A204.1 (cell line): ENCODE measurements around the gene MPV17L2.

Experiments used
- FAIRE-seq: peaks from 2 replicates; lab custom pipeline; 2012; peaks lifted over from hg19 to GRCh38; lab: Jason Lieb, UNC

MPV17L2 gene

DNA sequence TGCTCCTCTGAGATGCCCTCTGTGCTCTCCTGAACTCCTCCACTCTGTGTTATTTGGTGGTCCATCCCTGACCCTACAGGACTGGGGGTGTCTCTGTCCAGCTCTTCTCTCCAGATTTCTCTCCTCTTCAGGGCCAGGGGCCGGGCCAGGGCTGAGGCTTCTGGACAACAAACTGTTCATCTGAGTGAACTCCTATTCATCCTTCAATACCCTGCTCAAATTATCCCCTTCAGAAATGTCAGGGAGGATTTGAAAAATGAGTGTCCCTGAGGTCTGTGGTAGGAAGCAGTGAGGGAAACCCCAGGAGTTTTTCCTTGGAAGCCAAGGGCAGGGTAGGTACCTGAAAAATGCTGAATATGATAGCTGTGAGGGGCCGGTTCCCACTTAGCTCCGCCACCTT, 25.6 kb downstream of the MPV17L2 start:
- FAIRE-seq, result no peak

DNA sequence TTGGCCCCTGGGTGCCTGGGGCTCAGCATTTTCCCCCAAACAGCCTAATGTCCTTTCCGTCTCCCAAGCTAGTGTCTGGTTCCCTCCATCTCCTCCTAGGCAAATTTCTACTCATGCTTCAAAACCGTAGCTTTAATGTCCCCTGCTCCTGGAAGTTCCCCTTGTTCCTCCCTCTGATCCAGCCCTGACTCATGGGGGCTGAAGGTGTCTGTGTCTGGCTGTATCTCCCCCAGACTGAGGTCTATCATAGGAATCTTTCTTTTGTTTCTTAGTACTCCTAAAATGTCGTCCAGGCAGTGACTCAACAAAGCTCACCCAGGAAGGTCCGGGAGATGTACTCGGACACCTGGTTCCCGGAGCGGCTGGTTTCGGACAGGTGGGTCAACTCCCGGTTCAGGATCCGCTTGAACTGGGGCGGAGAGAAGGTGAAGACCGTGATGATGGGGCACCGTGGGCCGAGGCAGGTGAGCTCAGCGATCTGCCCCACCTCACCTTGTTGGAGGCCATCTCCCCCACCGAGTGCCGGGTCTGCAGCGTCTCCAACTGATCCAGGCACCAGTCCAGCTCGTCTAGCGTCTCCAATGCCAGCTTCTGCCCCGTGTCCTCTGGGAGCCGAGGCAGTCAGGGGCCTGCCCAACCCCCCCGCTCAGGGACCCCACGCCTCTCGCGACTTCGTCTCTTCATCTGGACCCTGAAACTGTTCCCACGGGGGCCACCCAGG, 27.1 kb downstream of the MPV17L2 start:
- FAIRE-seq, result no peak

DNA sequence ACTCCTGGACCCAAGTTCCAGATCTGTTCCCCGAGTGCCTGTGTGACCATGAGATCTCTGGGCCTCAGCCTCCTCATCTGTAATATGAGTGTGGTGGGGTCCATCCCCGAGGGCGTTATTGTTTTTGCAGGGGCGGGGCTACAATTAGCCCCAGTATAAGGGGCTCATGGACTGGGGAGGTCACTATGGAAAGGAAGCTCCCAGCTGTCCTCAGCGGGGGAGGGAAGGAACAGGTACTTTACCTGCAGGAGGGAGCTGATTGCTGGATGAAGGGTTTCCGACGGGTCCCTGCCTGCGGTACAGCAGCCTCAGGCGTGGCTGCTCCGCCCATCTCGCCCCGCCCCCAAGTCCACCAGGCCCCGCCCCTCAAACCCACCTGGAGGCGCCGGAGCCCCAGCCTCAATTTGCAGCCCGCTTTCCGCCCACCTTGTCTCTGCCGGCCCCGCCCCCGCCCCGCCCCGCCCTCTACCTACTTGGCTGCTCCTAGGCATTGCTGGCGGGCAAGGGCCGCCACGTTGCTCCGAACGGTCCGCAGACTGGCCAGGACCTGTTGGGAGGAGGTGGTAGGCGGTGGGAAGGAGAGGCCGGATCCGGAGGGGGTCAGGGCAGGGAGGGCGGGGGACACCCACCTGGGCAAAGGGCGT, 27.7 kb downstream of the MPV17L2 start:
- no peak for FAIRE-seq

DNA sequence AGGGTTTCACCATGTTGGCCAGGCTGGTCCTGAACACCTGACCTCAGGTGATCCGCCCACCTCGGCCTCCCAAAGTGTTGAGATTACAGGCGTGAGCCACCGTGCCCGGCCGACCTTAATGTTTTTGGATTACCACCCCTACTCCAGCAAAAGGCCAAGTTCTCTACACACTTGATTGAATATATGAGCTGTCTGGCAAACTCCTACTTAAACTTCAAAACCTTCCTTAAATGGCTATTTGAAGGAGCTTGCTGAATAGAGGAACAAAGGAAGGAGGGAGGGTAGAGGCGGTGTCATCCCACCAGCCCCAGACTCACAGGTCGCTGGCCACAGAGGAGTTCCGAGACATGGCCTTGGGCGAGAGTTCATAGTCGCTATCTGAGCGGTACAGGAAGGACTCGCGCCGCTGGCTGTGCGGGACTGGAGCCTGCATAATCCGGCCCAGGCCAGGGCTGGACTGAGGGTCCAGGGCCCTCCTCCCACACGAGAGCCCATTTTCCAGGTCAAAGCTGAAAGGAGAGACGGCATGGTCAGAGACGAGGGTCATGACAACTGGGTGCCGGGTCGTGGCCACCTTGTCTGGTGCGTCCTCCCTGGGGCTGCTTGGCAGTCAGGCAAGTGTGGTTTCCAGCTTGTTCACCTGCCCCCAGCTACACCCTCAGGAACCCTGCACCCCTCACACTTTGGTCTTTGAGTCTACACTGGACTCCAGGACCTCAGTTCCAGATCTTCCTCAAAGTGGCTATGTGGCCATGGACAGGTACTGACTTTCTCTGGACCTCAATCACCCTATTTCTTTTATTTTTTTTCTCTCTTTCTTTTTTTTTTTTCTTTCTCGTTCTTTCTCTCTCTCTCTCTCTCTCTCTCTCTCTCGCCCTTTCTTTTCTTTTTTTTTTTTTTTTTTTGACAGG, 29.1 kb downstream of the MPV17L2 start:
- FAIRE-seq, result no peak

DNA sequence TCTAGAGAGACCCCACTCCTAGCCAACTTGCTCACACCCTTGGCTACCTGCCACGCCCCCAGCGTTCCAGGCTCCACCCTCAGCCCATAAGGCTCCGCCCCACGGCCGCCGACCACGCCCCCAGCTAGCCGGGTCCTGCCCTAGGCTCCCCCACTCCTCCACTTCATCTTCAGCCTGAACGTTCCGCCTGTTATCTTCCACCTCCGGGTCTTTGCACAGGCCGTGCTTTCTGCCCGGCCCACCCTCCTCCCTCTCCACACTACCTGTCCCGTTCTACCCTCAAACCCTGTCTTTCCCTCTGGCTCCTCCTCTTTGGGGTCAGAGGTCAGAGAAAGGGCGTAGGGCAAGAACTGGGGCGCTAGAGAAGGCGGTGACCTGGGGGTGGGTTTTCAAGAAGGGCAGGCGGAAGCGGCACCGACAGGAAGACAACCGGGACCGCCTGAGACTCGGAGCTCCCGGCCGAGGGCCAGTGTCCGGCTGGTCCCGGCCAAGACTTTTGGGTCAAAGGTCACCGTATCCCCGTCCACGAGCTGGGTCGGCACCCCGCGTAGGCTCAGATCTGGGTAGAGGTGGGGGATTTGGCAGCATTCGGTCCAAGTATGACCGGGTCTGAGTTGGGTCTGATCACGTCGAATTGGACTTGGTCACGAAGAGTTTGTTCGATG, 31.0 kb downstream of the MPV17L2 start:
- FAIRE-seq, result no peak

DNA sequence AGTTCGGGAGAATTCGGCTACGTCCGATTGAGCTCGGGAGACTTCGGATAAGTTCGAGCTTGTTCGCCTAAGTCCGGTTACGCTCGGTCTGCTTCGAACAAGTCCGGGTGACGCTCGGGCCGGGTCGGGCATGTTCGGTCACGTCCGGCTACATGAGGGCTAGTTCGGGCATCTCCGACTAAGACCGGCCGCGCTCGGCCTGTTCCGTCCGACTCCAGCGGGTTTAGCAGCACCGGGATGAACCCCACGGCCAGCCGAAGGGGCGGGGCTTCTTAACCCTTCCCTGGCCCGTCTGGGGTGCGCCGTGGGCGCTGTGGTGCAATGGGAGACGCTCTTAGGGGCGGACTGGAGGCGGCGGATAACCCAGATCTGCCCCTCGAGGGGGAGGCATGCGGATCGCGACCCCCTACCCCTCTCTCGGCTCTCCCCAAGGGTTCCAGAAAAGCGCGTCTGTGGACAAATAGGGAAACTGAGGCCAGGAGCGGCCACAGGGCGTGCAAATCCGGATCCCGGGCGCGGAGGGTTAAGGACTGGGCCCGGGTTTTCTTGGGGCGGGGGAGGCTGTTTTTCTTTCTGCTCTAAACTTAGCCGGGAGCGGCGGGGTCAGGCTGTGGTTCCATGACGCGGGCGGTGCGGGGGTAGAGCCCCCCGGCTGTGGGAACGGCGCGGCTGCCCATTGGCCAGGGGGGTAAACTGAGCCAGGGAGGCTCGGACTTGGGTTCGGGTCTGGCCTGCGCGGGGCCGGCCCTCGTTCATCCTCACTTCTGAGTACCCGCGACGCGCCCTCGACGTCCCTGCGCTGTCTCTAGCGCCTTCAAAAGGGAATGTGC, 31.7 kb downstream of the MPV17L2 start:
- FAIRE-seq, result peak; percentile 99

DNA sequence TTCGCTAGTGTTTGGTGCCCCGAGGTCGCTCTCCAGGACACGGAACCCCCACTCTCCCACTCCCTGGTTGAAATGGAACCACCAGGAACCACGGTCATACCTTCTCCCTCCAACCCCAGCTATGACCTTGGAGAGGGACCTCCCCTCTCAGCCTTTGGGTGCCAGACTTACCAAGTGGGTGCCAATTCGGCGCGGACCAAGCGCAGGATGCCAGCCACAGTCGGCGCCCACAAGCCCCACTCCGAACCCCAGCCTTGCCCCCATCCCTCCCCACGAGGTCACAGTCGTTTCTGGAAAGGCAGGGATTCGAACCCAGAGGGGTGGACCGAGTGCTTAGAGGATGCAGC, 32.3 kb downstream of the MPV17L2 start:
- no peak for FAIRE-seq

DNA sequence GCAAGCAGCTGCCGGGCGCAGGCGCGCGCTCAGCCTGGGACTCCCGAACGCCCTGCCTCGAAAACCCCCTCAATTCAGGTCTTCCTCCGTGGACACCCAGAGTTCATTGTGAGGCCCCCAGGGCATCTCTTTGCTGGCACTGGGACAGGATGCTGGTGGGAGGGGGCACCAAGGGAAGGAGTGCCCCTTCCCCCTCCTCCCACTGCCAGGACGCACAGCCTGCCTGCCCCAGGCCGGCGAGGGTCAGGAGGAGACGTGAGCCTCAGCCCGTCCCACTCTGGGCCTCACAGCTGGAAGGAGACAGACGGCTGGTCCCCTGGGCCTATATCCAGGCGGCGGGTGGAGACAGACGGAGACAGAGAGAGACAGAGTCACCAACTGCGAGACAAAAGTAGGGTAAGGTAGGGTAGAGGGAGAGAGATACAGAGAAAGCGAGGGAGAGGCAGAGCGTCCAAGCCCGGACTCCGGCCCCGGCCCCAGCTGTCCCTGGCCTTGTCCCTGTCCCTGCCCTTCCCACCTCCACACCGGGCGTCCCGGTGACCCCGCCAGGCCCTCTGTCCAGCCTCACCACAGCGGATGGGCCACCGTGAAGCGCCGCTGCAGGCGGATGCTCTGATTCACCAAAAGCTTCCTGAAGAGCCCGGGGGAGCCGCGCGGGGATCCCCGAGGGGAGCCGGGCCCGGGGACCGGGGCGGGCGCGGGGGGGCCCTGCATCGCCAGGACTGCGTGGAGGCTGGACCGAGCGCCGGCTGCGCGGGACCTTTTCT, 32.9 kb downstream of the MPV17L2 start, which contains the start of gene PDE4C:
Gene PDE4C, minus strand, starts transcription at position 737 of the 767 bp plus-strand sequence. Its CDS starts 23 bp downstream, at position 714.
- no peak for FAIRE-seq

DNA sequence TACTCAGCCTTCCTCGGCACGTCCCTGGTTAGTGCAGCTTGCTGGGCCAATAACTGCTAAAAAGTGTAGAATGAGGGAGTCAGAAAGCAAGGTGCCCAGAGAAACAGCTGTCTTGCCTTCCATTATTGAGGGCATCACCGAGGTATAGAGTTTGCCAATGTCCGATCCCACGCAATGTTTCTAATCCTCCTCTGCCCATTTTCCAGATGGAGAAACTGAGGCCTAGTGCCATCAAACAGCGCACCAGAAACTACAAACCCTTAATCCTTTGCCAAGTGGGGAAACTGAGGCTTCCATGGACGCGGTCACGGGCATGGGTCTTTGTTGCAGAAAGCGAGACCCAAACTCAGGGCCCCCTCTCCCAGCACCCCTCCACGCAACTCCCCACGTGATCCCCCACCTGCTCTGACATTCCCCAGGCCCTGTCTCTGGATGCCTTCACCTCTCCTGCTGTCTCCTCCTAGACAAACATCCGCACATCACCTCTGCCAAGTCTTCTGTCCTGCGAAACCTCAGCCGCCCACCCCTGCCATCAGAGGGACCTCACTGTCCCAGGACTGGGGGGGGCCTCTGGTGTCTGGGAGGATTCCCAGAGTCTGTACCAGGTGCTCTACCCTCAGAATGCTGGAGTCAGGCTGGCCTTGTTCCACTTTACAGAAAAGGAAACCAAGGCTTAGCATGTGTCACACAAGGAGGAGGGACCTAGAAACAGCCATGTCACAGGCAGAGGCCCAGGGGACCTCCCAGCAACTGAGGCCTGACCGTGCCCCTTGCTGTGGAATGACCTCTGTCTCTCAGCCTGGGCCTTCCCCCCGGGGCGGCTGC, 34.1 kb downstream of the MPV17L2 start:
- FAIRE-seq, result no peak

DNA sequence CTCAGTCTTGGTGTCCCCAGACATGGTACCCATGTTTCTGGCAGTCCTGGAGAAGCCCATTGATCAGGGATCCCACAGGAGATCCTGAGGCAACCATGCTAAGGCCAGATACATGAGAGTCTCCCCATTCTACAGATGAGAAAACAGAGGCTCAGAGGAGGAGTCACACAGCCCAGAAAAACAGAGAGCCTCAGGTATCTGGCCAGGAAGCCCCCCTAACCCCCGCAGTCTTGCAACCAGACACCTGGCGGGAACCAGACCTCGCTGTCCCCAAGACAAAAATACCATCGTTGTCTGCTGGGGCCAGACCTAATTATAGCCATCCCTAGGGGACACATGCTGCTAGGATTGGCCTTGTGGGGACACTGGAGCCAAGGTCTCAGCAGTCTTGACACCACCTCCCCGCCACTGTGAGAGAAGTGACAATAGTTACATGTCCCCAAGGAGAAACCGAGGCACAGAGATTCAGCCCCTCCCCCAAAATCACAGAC, 34.8 kb downstream of the MPV17L2 start:
- no peak for FAIRE-seq

DNA sequence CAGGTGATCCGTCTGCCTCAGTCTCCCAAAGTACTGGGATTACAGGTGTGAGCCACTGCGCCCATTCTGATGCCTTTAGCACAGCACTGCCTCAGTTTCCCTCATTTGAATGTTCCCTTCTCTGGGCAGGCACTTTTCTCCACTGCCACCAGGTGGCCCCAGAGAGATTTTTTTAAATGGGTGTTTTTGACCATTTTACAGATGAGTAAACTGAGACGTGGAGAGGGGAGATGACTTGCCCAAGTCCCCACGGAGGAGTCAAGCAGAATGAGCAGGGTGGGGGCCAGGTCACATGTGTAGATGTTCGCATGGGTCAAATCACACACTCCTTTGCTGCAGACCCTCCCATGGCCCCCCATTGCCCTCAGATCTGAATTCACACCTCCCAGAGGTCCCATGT, 36.5 kb downstream of the MPV17L2 start:
- no peak for FAIRE-seq

DNA sequence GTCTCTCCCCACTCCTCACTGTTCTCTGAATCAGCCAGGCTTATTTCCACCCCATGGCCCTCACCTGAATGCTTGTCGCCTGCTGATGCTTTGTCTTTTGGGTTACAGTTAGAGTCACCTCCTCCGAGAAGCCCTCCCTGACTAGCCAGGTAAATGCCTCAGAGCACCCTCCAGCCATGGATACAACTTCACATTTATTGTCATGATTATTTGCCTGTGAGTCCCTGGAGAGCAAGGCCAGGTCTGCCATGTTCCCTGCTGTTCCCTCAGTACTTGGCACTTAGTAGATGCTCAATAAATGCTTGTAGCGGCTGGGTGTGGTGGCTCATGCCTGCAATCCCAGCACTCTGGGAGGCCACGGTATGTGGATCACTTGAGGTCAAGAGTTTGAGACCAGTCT, 36.9 kb downstream of the MPV17L2 start:
- FAIRE-seq, result no peak

DNA sequence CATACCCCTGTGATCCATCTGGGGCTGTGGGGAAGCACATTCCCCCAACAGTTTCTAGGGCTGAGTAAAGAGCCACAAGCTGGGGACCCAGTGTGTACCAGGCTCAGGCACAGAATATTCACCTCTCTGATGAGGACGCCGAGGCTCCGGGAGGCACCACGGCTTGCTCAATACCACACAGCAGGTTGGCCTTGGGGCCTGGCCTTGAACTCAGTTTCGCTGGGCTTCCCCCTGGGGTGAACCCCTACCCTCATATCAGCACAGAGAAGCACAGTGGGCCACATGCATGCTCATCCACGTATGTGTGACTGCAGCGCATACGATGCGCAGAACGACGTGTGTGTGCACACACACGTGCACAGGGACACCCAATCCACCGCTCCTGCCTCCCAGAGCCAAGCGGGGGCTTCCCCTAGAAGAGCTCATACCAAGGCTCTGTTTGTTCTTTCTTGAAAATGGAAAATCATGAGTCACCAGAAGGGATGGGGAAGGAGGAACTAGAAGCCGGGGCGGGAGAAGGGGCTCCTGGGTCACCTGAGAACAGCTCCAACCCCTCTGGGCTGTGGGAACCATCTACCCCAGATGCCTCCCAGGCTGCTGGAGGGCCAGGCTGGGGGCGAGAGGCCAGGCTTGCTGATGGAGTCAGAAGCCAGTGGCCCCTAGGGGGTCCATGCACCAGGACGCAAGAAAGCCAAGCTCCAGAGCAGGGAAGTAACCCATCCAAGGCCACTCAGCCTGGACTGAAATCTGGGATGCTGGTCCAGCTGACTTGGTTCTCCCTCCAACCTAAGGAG, 38.1 kb downstream of the MPV17L2 start:
- FAIRE-seq, result no peak

DNA sequence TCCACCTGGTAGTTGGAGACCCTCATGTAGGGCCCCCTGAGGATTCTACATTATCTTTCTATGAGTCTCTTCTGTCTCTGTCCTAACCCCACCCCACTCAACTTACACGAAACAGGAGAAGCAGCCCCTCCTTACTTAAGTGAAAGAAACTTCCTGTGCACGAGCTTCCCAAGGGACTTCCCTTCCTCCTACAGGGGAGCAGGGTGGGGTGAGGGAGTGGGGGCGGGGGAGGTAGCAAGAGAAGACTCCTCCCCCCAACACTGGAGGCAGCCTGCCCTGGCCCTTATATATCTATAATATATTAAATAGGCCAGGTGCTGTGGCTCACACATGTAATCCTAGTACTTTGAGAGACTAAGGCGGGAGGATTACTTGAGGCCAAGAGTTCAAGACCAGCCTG, 38.8 kb downstream of the MPV17L2 start:
- FAIRE-seq, result no peak

DNA sequence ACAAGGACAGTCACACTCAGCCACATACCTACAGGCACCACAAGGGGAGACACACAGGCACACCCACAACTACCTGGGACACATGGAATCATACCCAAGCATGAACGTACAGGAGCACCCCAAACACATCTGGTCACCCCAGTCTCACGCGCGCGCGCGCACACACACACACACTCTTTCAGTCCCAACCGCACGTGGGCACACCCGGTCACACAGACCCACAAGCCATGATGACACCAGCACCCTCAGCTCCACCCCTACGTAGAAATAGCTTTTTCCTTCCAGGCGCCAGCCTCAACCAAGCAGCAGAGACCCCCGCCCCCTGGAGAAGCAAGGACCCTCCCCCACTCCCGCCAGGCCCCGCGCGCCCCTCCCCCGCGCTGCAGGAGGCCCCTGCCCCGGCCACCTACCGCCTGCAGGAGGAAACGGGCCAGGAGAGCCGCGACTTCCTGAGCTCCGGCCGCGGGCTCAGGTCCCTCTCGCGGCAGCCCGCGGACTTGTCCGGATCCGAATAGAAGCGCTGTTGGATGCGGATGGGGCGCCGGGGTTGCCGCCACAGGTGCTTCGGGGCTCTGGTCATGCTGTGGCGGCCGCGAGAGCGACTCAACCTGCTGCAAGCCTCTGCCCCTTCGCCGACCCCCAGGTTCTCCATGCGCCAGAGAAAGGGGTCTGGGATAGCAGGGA, 39.7 kb downstream of the MPV17L2 start:
- no peak for FAIRE-seq

DNA sequence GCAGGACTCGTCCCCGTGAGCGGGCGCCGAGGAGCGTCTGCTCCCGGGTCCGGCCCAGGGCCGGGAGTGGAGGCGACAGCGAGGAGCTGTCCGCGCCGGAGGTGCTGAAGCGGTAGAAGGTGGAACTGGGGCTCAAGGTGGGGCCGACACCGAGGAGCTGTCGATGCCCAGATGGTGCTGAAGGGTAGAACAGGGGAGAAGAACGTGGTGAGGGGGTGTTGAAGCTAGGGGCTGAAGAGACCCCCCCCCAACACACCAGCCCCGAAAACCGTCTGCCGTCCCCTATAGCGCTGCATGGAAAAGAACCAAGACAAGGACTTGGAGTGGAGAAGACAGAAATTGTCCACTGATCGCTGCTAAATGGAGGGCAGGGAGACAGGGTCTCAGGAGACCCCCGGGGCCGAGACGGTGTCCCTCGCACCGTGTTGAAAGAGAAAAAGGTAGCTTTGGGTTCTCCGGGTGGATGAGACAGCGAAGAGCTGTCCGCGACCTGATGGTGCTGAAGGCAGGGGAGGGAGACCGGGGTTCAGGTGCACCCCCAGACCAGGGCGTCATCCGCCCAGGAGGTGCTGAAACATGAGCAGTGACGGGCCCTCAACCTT, 40.3 kb downstream of the MPV17L2 start:
- no peak for FAIRE-seq

DNA sequence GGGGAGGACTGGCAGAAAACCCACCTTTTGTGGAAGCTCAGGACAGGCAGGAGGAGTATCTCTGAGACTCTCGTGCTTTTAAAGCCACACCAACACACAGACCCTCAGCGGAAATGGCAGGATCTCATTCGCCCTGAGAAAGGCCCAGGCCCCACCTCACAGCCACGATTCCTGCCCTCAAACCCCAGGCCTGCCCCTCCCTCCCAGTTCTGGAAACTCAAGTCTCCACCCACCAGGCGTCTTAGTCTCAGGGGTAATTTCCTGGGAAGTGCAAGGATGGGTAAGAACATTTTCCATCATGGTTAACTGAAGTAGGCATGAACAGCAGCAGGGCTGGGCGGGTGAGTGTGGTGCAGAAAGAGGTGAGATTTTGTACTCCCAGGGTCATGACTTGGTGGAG, 41.2 kb downstream of the MPV17L2 start:
- FAIRE-seq, result no peak

DNA sequence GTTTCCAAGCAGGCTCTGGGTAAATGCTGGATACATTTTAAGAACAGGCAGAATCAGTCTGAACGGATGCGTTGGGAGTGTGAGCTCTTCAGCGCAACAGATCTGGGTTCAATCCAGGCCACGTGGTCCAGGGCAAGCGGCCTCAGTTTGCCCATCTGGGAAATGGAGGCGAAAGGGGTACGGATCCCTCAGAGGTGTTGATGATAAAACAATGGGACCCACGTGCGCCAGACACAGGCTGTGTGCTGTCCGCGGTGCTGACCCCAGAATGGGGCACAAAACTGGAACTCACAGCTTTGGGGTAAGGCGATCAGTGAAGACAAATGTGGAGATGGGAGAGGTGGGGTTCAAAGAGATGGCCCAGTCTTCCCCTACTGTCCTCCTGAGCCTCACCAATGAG, 46.3 kb downstream of the MPV17L2 start:
- FAIRE-seq, result no peak
